Skin of body (tissue), 2 donors: ENCODE data around the gene WHRN. TPM values are rescaled to one million over a fixed set of nuclear protein-coding genes. Genes with fewer than 3 reads are reported as not detected.

Source experiments
- DNase-seq: peaks from one replicate; lab custom pipeline; 2025; lab: John Stamatoyannopoulos, UW
- total RNA-seq: library from RNA; depleted of rRNA; stranded (reverse); fragments of >200 nt; gene quantifications from one replicate; pipeline ENCODE4 v1.2.3, GENCODE V29; 2014

Gene WHRN
- total RNA-seq, 1 donor from 2014 or later = 2.0 TPM

DNA sequence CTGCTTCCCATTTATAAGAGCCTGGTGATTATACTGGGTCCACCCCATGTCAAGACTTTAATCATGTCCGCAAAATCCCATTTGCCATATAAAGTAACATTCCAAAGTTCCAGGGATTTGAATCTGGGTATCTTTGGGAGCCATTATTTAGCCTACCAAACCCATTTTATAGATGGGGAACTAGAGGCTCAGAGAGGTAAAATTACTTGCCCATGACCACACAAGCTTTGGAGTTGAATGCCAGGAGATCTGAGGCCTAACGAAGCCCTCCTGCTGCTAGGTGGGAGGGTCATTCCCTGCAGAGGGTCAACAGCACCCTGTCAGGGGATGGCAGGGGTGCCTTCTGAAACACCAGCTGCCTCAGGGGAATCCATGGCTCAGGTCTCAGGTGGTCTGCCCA lies 104.5 kb downstream of the WHRN start:
- DNase-seq = no peak

DNA sequence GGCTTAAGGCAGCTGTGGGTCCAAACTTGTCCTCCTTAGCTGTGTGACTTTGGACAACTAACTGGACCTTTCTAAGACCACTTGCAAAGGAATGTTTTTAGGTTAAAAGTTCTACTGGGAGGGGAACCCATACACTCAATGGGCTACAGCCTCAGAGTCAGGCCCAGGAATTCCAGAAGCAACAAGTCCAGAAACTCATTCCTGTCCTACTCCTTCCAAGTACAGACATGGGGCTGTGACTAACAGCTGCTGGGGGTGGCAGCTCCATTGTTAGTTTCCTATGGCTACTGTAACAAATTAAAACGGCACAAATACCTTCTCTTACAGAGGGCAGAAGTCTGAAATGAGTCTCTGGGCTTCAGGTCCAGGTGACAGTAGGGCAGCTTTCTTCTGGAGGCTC lies 105.1 kb downstream of the WHRN start:
- no peak for DNase-seq

DNA sequence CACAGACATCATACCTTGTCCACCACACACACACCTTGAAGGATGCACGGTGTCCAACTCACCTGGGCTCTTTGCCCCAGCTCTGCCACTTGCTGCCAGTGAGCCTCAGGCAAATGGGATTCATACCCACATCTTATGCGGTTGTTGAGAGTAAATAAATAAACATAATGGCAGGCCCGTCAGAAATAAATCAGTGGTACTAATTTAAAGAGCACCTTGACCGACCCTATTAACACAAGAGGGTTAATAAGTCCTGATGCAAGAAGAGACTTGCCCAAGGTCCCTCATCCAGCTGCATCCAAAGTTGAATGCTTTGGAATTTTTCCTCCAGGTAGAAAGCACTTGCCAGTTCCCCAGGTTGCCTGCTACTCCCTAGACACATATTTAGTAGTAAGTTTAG lies 105.9 kb downstream of the WHRN start:
- no peak for DNase-seq

DNA sequence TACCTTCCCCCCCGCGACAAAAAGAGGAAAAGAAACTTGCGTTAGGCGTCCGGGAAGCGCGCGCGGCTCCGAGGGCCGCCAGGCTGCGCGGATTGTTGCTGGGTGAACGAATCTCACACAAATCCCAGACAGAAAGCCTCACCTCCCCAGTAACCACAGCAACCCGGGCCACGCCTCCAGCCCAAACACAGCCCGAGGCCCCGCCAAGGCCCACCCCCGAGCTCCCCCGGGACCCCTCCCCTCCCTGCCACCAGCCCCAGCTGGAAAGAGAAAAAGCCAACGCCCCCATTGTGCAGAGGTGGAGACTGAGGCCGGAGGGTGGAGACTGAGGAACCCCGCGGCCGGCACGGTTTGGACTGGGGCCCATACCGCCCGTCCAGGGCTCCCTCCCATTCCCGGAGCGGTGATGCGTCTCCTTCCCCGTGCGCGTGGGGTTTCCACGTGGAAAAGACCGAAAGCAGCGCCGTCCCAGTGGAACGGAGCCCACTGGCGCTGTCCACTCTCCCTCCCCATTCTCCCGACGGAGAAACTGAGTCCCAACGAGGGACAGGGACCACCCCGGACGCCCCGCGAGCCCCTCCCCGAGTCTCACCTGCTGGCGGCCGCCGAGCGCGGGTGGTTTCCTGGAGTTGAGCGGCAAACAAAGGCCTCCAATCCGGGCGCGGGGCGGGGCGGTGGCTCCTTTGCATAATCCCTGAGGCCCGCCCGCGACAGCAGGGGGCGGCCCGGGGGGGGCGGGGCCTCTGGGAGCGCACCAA lies 107.2 kb downstream of the WHRN start:
- peak; percentile 92 for DNase-seq

DNA sequence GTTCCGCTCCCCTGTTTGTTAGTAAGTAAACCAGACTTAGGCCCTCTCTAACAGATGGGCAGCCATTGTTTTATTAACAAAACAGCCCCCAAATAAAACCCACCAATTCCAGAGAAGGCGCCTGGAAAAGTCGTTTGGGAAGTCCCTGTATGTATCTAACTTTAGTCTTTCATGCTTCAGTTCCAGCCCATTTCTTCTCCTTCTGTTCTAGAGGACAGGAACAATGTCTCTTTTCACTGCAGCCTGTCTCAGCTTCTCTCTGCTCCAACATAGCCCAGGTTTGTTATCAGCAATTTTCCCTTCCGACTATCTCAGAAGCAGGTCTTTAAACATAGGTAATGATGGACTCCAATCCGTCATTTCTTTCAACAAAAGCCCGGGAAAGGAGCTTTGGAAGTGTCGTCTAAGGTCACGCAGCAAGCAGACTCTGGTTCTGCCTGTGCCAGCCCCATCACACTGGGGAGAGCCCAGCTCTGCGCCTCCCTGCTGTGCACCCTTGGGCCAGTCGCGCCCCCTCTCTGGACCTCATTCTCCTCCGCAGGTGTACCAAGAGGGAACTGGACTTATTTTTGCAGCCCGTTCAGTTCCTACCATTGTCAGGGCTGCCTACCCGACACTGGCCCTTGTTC lies 107.9 kb downstream of the WHRN start:
- DNase-seq = no peak

DNA sequence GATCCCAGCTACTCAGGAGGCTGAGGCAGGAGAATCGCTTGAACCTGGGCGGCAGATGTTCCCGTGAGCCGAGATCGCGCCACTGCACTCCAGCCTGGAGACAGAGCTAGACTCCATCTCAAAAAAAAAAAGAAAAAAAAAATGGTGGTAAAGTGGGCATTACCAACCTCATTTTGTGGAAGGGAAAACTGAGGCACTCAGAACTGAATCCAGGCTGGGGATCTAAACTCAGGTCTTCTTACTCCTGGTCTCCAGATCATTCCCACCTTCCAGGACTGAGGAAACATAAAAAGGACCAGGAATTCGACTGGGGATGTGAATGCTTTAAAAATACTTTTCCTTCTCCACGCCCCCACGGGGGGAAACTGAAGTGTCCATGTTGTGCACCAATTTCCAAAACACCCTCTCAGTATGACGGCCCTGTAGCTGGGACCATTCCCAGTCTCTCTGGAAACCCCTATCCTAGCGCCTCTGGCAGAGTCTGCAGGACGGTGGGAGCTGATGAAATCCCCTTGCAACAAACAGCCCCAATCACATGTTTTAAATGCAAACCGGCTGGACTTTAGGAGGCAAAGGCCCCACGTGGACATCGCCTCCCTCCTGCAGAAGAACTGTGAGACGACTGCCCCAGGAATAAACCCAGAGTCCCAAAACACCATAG lies 108.6 kb downstream of the WHRN start:
- DNase-seq = peak; percentile 72

DNA sequence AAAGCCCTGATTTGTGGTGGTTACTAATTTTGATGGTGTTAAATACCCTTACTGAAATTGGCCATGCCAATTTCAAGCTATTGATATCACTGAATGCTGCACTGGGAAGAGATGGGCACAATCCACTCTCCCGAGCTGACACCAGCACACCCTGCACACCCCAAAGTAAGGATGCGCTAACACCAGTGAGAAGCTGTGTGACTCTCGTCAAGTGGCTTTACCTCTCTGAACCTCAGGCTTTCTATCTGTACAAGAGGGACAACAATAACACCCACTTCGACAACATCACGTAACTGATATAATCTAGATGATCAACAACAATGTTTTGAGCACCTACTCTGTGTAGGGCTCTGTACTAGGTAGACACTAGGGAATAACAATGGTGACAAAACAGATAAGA lies 109.5 kb downstream of the WHRN start:
- no peak for DNase-seq

DNA sequence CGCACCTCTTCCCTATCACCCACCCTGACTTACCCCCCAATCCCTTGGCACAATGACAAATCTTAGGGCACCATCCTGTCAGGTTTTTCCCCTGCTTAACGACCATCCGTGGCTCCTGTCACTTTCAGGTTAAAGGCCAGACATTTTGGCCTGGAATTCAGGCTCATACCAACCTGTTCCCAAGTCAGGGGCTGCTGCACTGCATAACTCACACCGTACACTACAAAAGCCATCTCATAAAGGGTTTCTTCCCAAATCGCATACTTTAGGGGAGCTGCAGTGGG lies 110.0 kb downstream of the WHRN start:
- DNase-seq = no peak

DNA sequence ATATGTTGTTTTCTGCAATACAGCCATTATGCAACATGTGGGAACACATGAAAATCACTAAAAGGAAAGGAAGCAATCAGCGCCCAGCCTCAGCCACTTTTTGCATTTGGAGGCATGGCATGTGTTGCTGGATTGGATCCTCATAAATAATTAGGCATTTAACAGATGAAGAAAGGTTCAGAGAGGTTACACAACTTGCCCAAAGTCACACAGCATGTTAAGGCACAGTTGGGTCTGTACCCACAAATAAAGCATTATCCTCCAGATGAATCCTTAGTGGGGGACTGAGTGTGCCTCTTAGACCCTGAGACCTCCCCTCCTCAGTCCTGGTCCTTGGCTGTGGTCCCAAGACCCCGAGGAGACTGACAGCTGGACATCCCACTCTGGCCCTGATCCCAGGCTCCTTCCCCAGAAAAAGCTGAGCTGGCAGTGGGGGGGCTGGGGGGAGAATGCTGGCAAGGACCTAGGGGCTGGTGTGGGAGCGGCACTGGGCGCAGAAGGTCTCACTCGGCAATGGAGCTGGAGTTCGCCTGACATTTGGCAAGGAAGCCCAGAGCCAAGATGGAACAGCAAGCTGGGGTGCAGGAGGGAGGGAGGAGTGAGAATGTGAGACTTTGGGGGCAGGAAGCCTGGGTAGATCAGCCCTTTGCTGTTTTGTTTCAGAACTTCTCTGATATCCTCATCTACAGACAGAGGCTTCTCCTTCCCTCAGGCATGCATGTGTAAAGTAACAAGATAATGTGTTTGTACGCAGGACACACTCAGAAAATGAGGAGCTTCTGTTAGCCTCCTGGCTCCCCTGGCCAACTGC lies 110.5 kb downstream of the WHRN start:
- DNase-seq = no peak

DNA sequence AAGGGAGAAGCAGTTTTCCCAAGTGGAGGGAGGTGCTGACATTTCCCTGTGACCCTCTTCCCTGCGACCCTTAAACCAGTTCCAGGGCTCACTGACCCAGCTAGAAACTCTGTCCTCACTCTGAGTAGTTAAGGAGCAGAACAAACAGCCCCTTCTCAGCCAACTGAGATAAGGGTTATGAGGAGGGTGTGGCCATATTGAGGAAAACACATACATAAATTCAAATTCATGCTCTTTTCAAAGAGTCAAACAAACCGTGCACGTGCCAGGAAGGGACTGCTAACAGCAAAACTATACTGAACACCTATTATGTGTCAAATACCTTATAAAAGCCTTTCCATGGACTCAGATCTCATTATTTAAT lies 112.5 kb downstream of the WHRN start:
- DNase-seq = no peak

DNA sequence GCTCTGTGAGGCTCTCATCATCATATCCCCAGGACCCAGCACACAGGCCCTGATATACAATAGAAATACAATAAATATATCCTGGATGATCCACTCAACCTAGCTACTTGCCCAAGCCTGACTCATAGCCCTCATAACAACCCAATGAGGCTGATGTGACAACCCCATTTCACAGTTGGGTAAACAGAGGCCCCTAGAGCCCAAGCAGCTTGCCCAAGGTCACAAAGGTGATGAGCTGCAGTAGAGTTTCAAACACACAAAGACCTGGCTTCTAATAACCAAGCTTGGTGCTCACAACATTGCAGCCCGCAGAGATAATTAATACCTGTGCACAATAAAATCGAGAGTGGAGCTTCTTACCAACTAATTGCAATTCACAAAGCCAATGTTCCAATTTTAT lies 114.3 kb downstream of the WHRN start:
- DNase-seq = no peak

DNA sequence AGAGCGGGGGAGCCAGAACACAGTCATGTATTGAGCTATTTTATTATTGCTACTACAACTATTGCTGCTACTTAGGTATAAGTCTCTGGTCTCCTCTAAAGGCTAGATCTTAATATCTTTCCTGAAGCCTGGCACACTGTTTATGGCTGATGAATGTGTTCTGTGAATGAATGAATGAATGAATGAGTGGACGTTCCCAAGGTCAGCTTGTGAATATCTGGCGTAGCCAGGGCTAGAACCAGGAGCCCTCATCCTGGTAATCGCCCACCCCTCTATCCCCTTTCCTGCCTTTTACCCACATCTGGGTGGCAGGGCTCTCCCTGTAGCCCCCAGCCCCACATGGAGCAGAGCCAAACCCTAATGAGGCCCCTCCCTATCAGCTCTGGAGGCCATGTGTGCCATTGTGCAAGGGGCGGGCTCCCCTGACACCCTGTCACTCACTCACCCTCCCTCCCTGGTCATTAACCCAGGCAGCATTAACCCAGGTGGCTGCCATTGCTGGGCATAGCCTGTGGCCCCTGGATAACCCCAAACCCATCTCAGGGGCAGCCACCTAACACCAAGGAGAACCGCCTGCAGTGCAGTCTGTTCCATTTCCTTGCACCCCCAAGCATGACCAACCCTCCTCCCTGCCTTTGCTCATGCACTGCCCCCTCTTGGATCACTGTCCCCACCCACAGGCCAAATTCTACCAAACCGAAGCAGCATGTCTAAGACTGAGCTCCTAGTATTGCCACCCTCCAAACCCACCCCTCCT lies 115.5 kb downstream of the WHRN start:
- no peak for DNase-seq

DNA sequence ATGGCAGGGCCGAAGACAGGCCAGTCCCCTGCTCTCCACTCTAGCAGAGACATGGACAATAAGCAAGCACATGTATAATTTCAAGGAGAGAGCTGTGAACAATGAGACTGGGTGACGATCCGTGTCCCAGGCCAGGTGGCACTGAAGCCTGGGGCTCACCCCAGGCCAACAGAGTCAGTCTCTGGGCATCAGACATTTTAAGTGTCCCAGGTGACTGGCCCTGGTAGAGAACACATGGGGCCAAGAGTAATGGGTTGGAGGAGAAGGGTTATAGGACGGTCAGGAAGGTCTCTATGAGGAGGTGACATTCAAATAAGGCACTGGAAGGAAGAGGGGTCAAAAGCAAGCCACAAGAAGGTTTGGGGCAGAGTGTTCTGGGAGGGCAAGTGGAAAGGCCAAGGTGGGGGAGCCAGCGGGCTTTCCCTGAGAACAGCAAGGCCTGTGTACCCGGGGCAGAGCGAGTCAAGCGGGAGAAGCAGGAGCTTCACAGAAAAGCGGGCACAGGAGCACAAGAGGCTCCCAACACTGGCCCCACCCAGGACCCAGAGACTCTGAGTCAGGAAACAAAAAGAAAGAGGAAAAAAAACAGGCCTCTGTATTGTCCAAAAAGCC lies 116.4 kb downstream of the WHRN start:
- no peak for DNase-seq

DNA sequence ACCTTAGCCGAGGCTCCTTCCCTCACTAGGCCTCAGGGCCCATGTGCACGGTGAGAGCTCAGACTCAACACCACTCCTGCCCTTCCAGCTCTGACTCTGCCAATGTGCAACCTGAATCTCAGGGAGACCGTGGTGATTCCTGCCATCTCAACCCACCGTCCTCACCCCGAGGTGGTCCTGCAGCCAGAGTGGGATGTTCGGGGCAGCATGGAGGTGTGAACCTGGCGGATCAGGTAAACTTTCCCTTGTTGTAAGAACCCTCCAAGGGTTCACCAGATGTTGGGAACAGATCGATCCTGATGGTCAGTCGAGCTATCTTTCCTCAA lies 117.0 kb downstream of the WHRN start:
- DNase-seq = no peak

DNA sequence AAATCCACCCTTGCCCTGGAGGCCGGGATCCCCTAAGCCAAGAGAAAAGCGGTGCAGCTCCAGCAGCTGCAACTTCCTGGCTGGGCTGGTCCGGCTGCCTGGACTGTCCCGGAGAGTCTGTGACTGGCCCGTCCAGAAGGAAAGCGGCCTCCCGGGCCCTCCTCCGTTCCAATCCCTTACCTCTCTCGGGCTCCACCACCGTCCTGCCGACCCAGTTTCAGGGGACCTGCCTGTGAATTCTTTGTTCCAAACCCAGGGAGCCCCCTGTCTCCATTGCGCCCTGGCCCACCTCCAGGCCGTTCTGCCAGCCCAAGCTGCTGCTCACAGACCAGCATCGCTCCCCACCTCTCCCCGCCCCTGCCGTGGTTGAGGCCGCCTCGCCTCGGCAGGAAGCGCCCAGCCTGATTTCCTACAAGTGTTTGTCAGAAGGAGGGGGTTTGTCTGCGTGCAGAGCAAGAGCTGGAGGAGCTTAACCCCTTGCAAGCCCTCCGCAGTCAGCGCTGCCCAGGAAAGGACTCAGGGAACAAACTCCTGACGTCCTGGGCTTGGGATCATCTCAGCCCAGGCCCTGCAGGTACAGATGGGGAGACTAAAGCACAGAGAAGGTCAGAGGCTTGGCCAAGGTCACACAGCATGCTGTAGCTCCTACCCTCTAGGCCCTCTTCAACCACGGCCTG lies 117.5 kb downstream of the WHRN start, which contains the start of gene AKNA:
Gene AKNA (minus strand): TSS at position 303 of the 677 bp plus-strand sequence. CDS start 6,649 bp downstream, outside the sequence.
- DNase-seq = peak; percentile 88

DNA sequence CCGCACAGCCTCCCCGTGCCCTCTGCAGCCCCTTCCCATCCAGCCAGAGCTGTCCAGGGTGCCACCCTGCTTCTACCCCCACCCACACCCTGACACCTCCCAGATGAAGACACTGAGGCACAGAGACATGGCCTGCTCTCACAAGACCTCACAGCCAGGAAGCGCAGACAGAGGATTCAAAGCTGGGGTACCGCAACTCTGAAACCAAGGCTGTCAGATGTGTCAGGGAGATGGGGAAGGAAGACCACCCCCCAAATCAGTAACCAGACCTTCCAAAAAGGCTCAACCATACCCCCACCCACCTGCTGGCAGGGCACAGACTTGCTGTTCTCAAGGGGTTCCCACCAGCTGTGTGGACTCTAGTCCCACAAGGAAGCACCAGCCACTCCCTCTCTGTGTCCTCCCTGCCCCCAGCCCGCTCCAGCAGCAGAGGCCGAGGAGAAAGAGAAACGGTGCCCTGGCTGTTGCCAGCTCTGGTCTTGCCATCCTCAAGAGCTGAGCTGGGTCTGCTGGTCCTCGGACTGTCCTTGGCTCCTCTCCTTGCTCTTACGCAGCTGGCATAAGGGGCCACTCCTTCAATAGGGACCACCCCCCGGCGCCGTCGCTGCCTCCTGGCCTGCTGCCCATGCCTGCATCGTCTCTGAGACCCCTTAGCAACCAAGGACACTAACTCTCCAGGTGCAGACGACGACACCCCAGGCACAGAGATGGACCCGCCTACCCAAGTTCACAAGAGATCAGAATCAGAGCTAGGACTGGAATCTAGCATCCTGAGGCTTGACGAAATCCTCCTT lies 118.2 kb downstream of the WHRN start:
- DNase-seq = no peak

DNA sequence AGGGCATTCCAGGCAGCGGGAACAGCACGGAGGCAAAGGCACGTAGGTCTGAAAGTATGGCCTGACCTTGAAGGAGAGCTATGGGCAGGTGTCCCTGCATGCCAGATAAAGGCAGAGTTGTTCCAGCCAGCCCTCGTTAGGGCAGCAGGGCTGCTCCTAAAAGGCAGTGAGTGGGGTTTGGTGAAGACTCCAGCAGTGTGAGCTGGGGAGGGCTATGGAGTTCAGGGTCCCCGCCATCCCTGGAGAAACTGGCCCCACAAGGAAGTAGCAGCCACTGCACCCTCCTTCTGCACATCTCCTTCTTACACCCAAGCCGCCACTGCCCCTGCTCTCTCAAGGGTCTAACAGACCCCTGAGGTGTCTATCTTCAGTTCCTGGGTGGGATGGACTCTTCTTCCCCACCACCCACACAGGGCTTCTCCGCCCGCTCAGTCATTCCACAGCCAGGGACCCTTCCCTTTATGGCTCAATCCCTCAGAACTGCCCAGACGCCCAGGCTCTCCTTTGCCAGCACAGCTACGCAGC lies 118.8 kb downstream of the WHRN start:
- no peak for DNase-seq

DNA sequence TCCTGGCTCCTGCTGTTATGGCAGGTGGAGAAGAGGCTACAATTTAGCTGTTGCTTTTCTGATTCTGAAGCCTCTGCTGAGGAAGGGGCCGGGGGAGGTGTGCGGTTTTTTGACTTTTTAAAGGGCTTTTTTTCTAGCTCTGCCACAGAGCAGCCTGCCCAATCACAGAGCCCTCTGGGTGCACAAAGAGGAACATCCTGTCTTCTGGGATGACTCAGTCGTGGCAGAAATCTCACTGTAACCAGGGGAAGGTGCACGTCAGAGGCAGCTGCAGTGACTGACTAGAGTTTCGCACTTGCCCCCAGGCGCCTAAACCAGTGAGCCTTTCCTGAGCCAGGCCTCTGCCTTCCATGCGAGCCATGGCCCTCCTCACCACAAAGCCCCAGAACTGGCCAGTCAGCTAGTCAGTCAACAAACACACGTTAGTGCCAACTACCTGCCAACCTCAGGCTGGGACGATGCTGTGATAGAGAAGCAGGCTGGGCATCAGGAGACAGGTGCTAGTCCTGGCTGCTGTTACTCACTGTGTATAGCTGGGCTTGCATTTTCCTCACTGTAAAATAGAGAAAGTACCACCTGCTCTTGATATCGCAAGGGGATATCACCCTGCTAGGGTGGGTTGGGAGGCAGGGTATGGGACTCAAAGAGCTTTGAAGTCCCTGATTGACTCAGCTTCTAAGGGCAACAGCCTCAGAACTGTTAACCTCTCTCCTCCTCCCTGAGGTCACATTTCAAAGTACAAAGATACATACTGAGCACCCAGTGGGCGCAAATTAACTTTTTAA lies 119.7 kb downstream of the WHRN start:
- DNase-seq = no peak
